Omental fat pad (tissue), 4 donors: ENCODE results near the gene CDCA8. TPM values are rescaled to one million over a fixed set of nuclear protein-coding genes. Genes with fewer than 3 reads are reported as not detected.

Experiments used
- ATAC-seq: fragments of 150-250 bp; one replicate; pipeline ENCODE4 v1.9.1; 2016; ENCODE audit warnings: mild to moderate bottlenecking, moderate library complexity; ENCODE audit not compliant: low FRiP score
- DNase-seq: peaks from one replicate; pipeline ENCODE4 v3.0.0-alpha.2; 2019; ENCODE audit warnings: low spot score
- CTCF ChIP-seq, 3 donors: fragments of 450-650 bp; IDR thresholded peaks; one replicate each; pipeline ENCODE4 v1.5.1; 2016 to 2017; ENCODE audit warnings: antibody characterized with exemption in 3 of 3, mild to moderate bottlenecking in 3 of 3, moderate library complexity in 2 of 3
- total RNA-seq, 4 donors: library from RNA; depleted of rRNA; stranded (reverse); fragments of >200 nt; gene quantifications; one replicate each; pipeline ENCODE4 v1.1.0, GENCODE V29; 2016

Gene CDCA8
- total RNA-seq, 4 donors from 2014 or later: 0.28 to 1.7 (median 0.63) TPM; not detected in 1

DNA sequence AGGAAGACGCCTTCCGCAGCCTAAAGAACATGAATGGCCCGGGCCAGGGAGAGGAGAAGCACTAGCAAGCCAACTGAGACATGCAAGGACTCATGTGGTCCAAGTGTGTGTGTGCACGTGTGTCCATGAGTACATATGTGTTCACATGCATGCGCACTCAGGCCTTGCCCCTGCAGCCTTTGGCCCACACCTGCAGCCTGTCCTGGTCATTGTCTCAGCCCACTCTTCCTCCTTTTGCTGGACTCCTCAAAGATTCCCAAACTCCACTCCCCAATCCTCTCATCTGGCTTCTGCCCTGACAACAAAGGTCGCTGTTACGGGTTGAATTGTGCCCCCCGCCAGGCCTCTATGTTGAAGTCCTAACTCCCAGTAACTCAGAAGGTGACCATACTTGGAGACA lies 21.9 kb downstream of the CDCA8 start:
- TF ChIP-seq CTCF (IDR thresholded peaks at IDR 0.05): no peak
- DNase-seq: no peak
- ATAC-seq: no peak

DNA sequence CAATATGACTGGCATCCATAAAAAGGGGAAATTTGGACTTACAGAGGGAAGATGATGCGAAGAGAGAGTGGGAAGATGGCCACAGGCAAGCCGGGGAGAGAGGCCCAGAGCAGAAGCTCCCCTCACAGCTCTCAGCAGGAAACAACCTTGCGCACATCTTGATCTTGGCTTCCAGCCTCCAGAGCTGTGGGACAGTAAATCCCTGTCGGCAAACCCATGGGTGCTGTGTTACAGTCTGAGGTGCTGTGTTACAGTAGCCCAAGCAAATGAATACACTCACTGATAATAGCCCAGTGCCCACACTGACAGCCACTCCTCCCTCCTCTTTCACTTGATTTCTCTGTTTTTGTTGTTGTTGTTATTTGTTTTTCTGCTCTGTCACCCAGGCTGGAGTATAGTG lies 22.4 kb downstream of the CDCA8 start:
- ATAC-seq (no peak), DNase-seq (no peak)
- no peak for TF ChIP-seq CTCF (IDR thresholded peaks at IDR 0.05)

DNA sequence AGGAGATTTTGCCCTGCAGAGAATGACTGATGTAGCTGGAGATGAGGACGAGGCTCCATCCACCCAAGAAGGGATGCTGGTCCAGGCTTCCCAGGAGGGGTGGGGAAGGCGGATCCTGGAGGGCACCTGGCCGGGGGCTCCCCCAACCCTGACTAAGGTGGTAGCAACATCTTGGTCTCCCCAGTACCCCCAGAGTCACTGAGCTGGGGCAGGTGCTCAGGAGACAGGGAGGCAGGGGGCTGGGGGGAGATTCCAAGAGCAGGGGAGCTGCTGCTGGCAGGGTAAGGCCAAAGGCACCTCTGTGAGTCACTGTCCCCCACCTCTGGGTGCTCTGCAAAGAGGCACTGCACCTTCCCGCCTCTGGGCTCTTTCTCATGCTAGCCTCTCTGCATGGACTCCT lies 24.0 kb downstream of the CDCA8 start:
- no peak for TF ChIP-seq CTCF (IDR thresholded peaks at IDR 0.05)
- no peak for DNase-seq
- no peak for ATAC-seq

DNA sequence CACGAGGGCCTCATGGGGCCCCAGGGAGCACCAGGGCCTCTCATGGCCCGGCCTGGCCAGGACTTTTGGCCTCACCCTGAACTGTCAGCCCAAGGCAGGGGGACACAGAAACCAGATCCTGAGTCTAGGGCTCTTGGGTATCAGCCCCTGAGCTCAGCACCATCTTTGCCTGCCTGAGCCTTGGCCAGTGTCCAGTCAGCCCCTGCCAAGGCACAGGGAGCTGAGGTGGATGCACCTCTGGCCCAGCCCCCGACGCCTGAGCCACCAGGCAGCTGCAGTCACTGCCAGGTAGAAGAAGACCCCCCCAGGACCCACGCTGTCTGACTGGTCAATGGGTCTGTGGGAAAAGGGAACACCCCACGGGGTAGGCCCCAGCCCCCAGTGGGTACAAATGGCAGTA lies 25.3 kb downstream of the CDCA8 start:
- no peak for ATAC-seq
- no peak for DNase-seq
- no peak for TF ChIP-seq CTCF (IDR thresholded peaks at IDR 0.05)

GRCh38 chr1:37718181-37718900 lies 26.0 kb downstream of the CDCA8 start:
- DNase-seq (no peak), ATAC-seq (no peak)
- no peak for TF ChIP-seq CTCF (IDR thresholded peaks at IDR 0.05)

DNA sequence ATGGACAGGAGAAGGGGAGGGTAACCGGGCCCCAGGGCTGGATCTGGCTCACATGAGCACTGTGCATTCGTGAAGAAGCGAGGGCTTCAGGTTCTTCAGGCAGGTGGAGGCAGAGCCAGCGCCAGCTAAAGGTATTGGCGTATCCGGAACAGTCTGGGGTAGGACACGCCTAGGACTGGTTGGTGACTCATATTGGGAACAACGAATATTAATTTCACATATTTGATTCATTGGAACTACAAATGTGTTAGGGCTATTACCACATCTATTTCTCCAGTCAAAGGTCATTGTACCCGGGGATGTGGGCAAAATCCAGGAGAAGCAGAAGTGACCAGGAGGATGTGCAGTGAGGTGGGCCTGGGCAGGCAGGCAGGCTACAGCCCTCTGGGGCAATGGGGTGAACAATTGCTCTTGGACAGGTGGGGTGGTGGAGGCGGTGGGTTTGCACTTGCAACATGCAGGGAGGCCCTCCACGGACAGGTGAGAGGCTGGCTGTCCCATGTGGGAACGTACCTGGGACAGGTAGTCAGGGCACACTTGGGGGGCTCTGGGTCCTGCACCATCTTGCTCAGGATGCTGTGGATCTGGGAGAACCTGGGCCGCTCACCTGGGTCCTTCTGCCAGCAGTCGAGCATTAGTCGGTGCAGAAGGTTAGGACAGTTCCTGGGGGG lies 26.7 kb downstream of the CDCA8 start:
- no peak for DNase-seq
- no peak for TF ChIP-seq CTCF (IDR thresholded peaks at IDR 0.05)
- ATAC-seq: no peak
